K562 (cell line): ENCODE measurements around the gene TBXA2R. TPM values are rescaled to one million over a fixed set of nuclear protein-coding genes. Genes with fewer than 3 reads are reported as not detected.

Experiments used
- BRF1 ChIP-seq: IDR thresholded peaks from 3 replicates; pipeline ENCODE4 v1.6.1; 2011; ENCODE audit warnings: borderline replicate concordance, mild to moderate bottlenecking; ENCODE audit not compliant: insufficient read length; ENCODE audit errors: extremely low read depth
- CEBPZ ChIP-seq: fragments of 150-350 bp; IDR thresholded peaks from 2 replicates; pipeline ENCODE4 v1.6.1; 2014; ENCODE audit warnings: low read depth, mild to moderate bottlenecking, low read length, borderline replicate concordance
- DMBX1 ChIP-seq: fragments of 250-450 bp; sonication (Bioruptor Pico); IDR thresholded peaks from 2 replicates; pipeline ENCODE4 v1.8.0; 2022; ENCODE audit warnings: inconsistent platforms, mild to moderate bottlenecking, moderate library complexity, borderline replicate concordance
- DNMT1 ChIP-seq: fragments of 450-650 bp; IDR thresholded peaks from 2 replicates; pipeline ENCODE4 v1.6.1; 2016; ENCODE audit warnings: antibody characterized with exemption, mild to moderate bottlenecking
- HBP1 ChIP-seq: fragments of 450-650 bp; formaldehyde crosslinking; IDR thresholded peaks from 2 replicates; pipeline ENCODE4 v1.4.0; 2022; ENCODE audit warnings: missing genetic modification characterization
- IRF1 ChIP-seq: sonication (generic); formaldehyde crosslinking; IDR thresholded peaks from 2 replicates; pipeline ENCODE4 v1.8.0; 2022; ENCODE audit warnings: missing genetic modification reagents, mild to moderate bottlenecking, borderline replicate concordance
- NCOA1 ChIP-seq: fragments of 450-650 bp; IDR thresholded peaks from 2 replicates; pipeline ENCODE4 v1.6.1; 2016; ENCODE audit warnings: low read depth
- NR3C1 ChIP-seq: sonication (generic); formaldehyde crosslinking; IDR thresholded peaks from 2 replicates; pipeline ENCODE4 v1.8.1; 2022; ENCODE audit warnings: missing genetic modification reagents
- NR4A1 ChIP-seq, 2 experiments: fragments of 250-450 bp in 1 of 2; fragments of 450-650 bp in 1 of 2; sonication (Bioruptor Pico) in 1 of 2; IDR thresholded peaks; 2 replicates each; pipeline versions ENCODE4 v1.4.0 to v1.6.1; 2016 to 2020; ENCODE audit warnings: mild to moderate bottlenecking in 2 of 2, missing compliant biosample characterization in 1 of 2, missing genetic modification characterization in 1 of 2, moderate library complexity in 1 of 2
- PTBP1 ChIP-seq: fragments of 200-400 bp; formaldehyde crosslinking; IDR thresholded peaks from 2 replicates; pipeline ENCODE4 v1.6.1; 2017; ENCODE audit warnings: low read depth, low read length
- PYGO2 ChIP-seq: fragments of 450-650 bp; IDR thresholded peaks from 2 replicates; pipeline ENCODE4 v1.6.1; 2016; ENCODE audit warnings: mild to moderate bottlenecking, missing genetic modification characterization, moderate library complexity, missing compliant biosample characterization
- SNRNP70 ChIP-seq: fragments of 200-400 bp; formaldehyde crosslinking; optimal IDR thresholded peaks from 2 replicates; pipeline ENCODE3; 2017; ENCODE audit warnings: low read depth, low read length
- TFAM ChIP-seq: fragments of 250-450 bp; sonication (Bioruptor Pico); conservative IDR thresholded peaks from 2 replicates; pipeline ENCODE4 v1.5.0; 2021; ENCODE audit warnings: mild to moderate bottlenecking, moderate library complexity
- TOE1 ChIP-seq, 2 experiments: fragments of 450-650 bp in 1 of 2; sonication (generic) in 1 of 2; formaldehyde crosslinking in 1 of 2; IDR thresholded peaks; 2 replicates each; pipeline versions ENCODE4 v1.7.1 to v1.8.0; 2016 to 2022; ENCODE audit warnings: borderline replicate concordance in 2 of 2, mild to moderate bottlenecking in 2 of 2, antibody characterized with exemption in 1 of 2, inconsistent platforms in 1 of 2, low read depth in 1 of 2, missing genetic modification reagents in 1 of 2, moderate library complexity in 1 of 2
- ZNF212 ChIP-seq: fragments of 450-650 bp; formaldehyde crosslinking; IDR thresholded peaks from 2 replicates; pipeline ENCODE4 v1.4.0; 2020; ENCODE audit warnings: mild to moderate bottlenecking
- ZNF23 ChIP-seq: fragments of 250-450 bp; sonication (Bioruptor Pico); IDR thresholded peaks from 2 replicates; pipeline ENCODE4 v1.4.0; 2020; ENCODE audit warnings: mild to moderate bottlenecking
- ZNF668 ChIP-seq: fragments of 250-450 bp; sonication (Bioruptor Pico); IDR thresholded peaks from 2 replicates; pipeline ENCODE4 v1.8.0; 2022; ENCODE audit warnings: mild to moderate bottlenecking, inconsistent platforms
- ZNF740 ChIP-seq, 3 experiments: fragments of 200-800 bp in 1 of 3; sonication (Bioruptor generic) in 1 of 3; sonication (generic) in 1 of 3; formaldehyde crosslinking in 1 of 3; IDR thresholded peaks; 2 replicates each; pipeline versions ENCODE4 v1.6.1 to v1.8.0; 2016 to 2022; ENCODE audit warnings: mild to moderate bottlenecking in 2 of 3, missing compliant biosample characterization in 2 of 3, missing genetic modification characterization in 2 of 3, missing genetic modification reagents in 1 of 3
- ZNF778 ChIP-seq: fragments of 450-650 bp; formaldehyde crosslinking; IDR thresholded peaks from 2 replicates; pipeline ENCODE4 v1.4.0; 2020; ENCODE audit warnings: mild to moderate bottlenecking, moderate library complexity
- polyA plus RNA-seq, 8 experiments: library from polyadenylated mRNA; depleted of rRNA in 4 of 8; stranded (reverse) in 5 of 8; unstranded in 3 of 8; fragments of >200 nt; fragmentation: Nextera tagmentation in 2 of 8; fragmentation: Illumina TruSeq in 1 of 8; extraction: Ambion mirVana in 2 of 8; extraction: Trizol in 1 of 8; gene quantifications; 2 replicates each; pipeline versions ENCODE4 v1.2.1 to v1.2.3, GENCODE V29; 2011 to 2014; ENCODE audit warnings: inconsistent platforms in 1 of 8, missing spikeins in 1 of 8
- total RNA-seq, 7 experiments: library from RNA; depleted of rRNA in 6 of 7; stranded (reverse); fragments of >200 nt in 6 of 7; fragmentation: Illumina TruSeq in 2 of 7; extraction: Trizol in 2 of 7; gene quantifications; 2 replicates each; pipeline versions ENCODE4 v1.2.1 to v1.2.3, GENCODE V29; 2011 to 2021; ENCODE audit warnings: low replicate concordance in 1 of 7

Gene TBXA2R
- total and polyA plus RNA-seq, 9 of the 15 experiments (the other 6 are each of a cell fraction or from before 2014, with no cell fraction given): 1.5 to 24.0 (median 2.8) TPM

GRCh38 chr19:3544742-3545668 lies 61.7 kb downstream of the TBXA2R start (continued):
- TF ChIP-seq CEBPZ (no peak), ZNF212 (CRISPR knock-in tag) (no peak), DNMT1 (no peak), ZNF778 (CRISPR knock-in tag) (no peak), BRF1 (no peak), ZNF740 (CRISPR knock-in tag; IDR thresholded peaks at IDR 0.05) (peak; percentile 38; the same call in 1 of the 2 replicates), ZNF740 (tag; IDR thresholded peaks at IDR 0.05) (no peak), ZNF668 (CRISPR knock-in tag) (no peak), NCOA1 (no peak), TFAM (CRISPR knock-in tag) (no peak), DMBX1 (CRISPR knock-in tag) (no peak), IRF1 (CRISPR knock-in tag) (no peak), NR3C1 (CRISPR knock-in tag) (no peak), NR4A1 (CRISPR knock-in tag; IDR thresholded peaks at IDR 0.05) (no peak), NR4A1 (tag; IDR thresholded peaks at IDR 0.05) (no peak), HBP1 (CRISPR knock-in tag) (peak; percentile 73; the same call in 1 of the 2 replicates), ZNF23 (CRISPR knock-in tag) (no peak), PTBP1 (0 out of 2 replicates have a peak, but pooled peaks have one; percentile 56), SNRNP70 (no peak), TOE1 (IDR thresholded peaks at IDR 0.05; ENCODE audit: borderline replicate concordance) (0 out of 2 replicates have a peak, but pooled peaks have one; percentile 52), TOE1 (CRISPR knock-in tag; IDR thresholded peaks at IDR 0.05; ENCODE audit: borderline replicate concordance, low read depth) (no peak), PYGO2 (tag) (no peak)
